Activated CD4-positive, alpha-beta memory T cell treated with anti-CD3 and anti-CD28 coated beads for 36 hours (primary cell): ENCODE data around the gene DECR2. TPM values are rescaled to one million over a fixed set of nuclear protein-coding genes. Genes with fewer than 3 reads are reported as not detected.
"Not testable (repeated sequence)": the region's sequence is repeated elsewhere in the genome, so short reads cannot be mapped to it uniquely, and the experiment has no call there.

Experiments
- CTCF ChIA-PET: fragments of 350-600 bp; sonication (Branson Sonifier 250); formaldehyde crosslinking; loops from one replicate; lab custom pipeline; 2021; ENCODE audit warnings: antibody characterized with exemption, inconsistent platforms; lab: Charles Lee
- POLR2A ChIA-PET: fragments of 350-600 bp; sonication (Branson Sonifier 250); formaldehyde crosslinking; loops from one replicate; lab custom pipeline; 2021; ENCODE audit warnings: antibody characterized with exemption; lab: Charles Lee
- DNase-seq: peaks from one replicate; pipeline ENCODE4 v3.0.0-alpha.2; 2020
- H3K27ac Mint-ChIP-seq: one replicate; pipeline ENCODE4 v1.8.0; 2021; ENCODE audit warnings: mixed read lengths
- H3K27me3 Mint-ChIP-seq: one replicate; pipeline ENCODE4 v1.8.0; 2021; ENCODE audit warnings: mixed read lengths
- H3K36me3 Mint-ChIP-seq: one replicate; pipeline ENCODE4 v1.8.0; 2021; ENCODE audit warnings: mixed read lengths
- H3K4me1 Mint-ChIP-seq: one replicate; pipeline ENCODE4 v1.8.0; 2021; ENCODE audit warnings: low read depth, mixed read lengths
- H3K4me3 Mint-ChIP-seq: one replicate; pipeline ENCODE4 v1.8.0; 2021; ENCODE audit warnings: mild to moderate bottlenecking, mixed read lengths
- H3K9me3 Mint-ChIP-seq: one replicate; pipeline ENCODE4 v1.8.0; 2021; ENCODE audit warnings: mixed read lengths
- intact Hi-C: fragments of 100-400 bp; cut with micrococcal nuclease; formaldehyde crosslinking; loops from one replicate; pipeline ENCODE4 v1.15.1; 2023
- total RNA-seq, 2 experiments: library from RNA; stranded (reverse); gene quantifications; one replicate each; pipeline ENCODE4 v1.2.3, GENCODE V29; 2021

The DECR2 gene
- total RNA-seq, 2 experiments from 2014 or later, result 8.5 to 8.8 TPM

GRCh38 chr16:381789-382717 lies 19.6 kb upstream of the DECR2 start, which contains the start of gene PGAP6:
PGAP6 (minus strand) TSS chr16:381978; CDS start chr16:381821, 157 bp downstream.
- H3K4me3 Mint-ChIP-seq, result peak within 1 kb of the TSS; percentile 78
- H3K9me3 Mint-ChIP-seq, result no peaks in the 10 kb centered on the region
- intact Hi-C loops, result no loop called here
- no peaks in the 10 kb centered on the region for H3K36me3 Mint-ChIP-seq
- H3K27me3 Mint-ChIP-seq, result no peaks in the 10 kb centered on the region
- peak; percentile 73 for DNase-seq
- H3K27ac Mint-ChIP-seq, result no peak within 1 kb of the TSS
- H3K4me1 Mint-ChIP-seq, result peaks cover 22% of the 10 kb centered on the region
- ChIA-PET POLR2A (interaction anchor here (1.1 to 1.2 kb wide), 2 partner anchors 143 to 254 kb away, joined by 3 read pairs; partner anchors contain the start of gene METTL26), CTCF (interaction anchor here (0.9 to 3.5 kb wide), 5 partner anchors 10 to 285 kb away, joined by 3 to 10 read pairs (median 3); partner anchors contain the start of gene DECR2)

- H3K4me3 Mint-ChIP-seq, result peak overlapping the region; percentile 78
- DNase-seq, result peak; percentile 79
- no peaks in the 10 kb centered on the region for H3K9me3 Mint-ChIP-seq
- peaks cover 22% of the 10 kb centered on the region for H3K4me1 Mint-ChIP-seq
- CTCF ChIA-PET, result interaction anchor here (1.0 to 3.5 kb wide), 3 partner anchors 8 to 42 kb away, joined by 3 to 10 read pairs (median 3); partner anchors contain the start of genes DECR2 and RAB11FIP3
- intact Hi-C loops, result no loop called here
- no peaks in the 10 kb centered on the region for H3K36me3 Mint-ChIP-seq
- POLR2A ChIA-PET, result interaction anchor here (0.7 to 1.2 kb wide), 3 partner anchors 9 to 253 kb away, joined by 3 read pairs; partner anchors contain the start of gene METTL26
- H3K27me3 Mint-ChIP-seq, result no peaks in the 10 kb centered on the region
- H3K27ac Mint-ChIP-seq, result peak overlapping the region; percentile 3
Observed at GRCh38 chr16:383326-384051, 18.2 kb upstream of the DECR2 start.

GRCh38 chr16:386641-387156 lies 15.0 kb upstream of the DECR2 start:
- no peaks in the 10 kb centered on the region for H3K27me3 Mint-ChIP-seq
- H3K9me3 Mint-ChIP-seq, result no peaks in the 10 kb centered on the region
- intact Hi-C loops, result no loop called here
- no peaks in the 10 kb centered on the region for H3K36me3 Mint-ChIP-seq
- DNase-seq, result no peak
- ChIA-PET POLR2A (interaction anchor here (0.7 kb wide), 1 partner anchor 18 kb away, joined by 3 read pairs; no protein-coding TSS in a partner anchor), CTCF (no interaction called here)
- peaks cover 12% of the 10 kb centered on the region for H3K4me1 Mint-ChIP-seq
- no peak overlapping the region for H3K4me3 Mint-ChIP-seq
- no peak overlapping the region for H3K27ac Mint-ChIP-seq

- CTCF ChIA-PET, H3K4me3 Mint-ChIP-seq, H3K9me3 Mint-ChIP-seq, H3K27ac Mint-ChIP-seq, H3K27me3 Mint-ChIP-seq, POLR2A ChIA-PET, intact Hi-C loops, H3K36me3 Mint-ChIP-seq, DNase-seq: not testable (repeated sequence)
- peaks cover 18% of the 10 kb centered on the region for H3K4me1 Mint-ChIP-seq
Observed at GRCh38 chr16:387761-388666, 13.7 kb upstream of the DECR2 start.

- no peak for DNase-seq
- CTCF ChIA-PET, result no interaction called here
- H3K36me3 Mint-ChIP-seq, result no peaks in the 10 kb centered on the region
- intact Hi-C loops, result no loop called here
- peaks cover 12% of the 10 kb centered on the region for H3K4me1 Mint-ChIP-seq
- no peak overlapping the region for H3K4me3 Mint-ChIP-seq
- H3K9me3 Mint-ChIP-seq, result peaks cover 5% of the 10 kb centered on the region
- no peak overlapping the region for H3K27ac Mint-ChIP-seq
- H3K27me3 Mint-ChIP-seq, result no peaks in the 10 kb centered on the region
- POLR2A ChIA-PET, result no interaction called here
Observed at GRCh38 chr16:389352-389751, 12.3 kb upstream of the DECR2 start.

GRCh38 chr16:391885-392335 lies 9.8 kb upstream of the DECR2 start:
- ChIA-PET POLR2A (interaction anchor here (1.1 to 1.4 kb wide), 3 partner anchors 9 to 134 kb away, joined by 3 to 7 read pairs (median 4); partner anchors contain the start of gene DECR2), CTCF (interaction anchor here (0.6 to 2.2 kb wide), 11 partner anchors 10 to 394 kb away, joined by 3 to 10 read pairs (median 4); partner anchors contain the start of genes CAPN15, DECR2, PGAP6 and RAB11FIP3)
- peak; percentile 90 for DNase-seq
- intact Hi-C loops, result loop anchor here (5.0 kb wide), 3 partner anchors 95 to 215 kb away; partner anchors contain the start of gene CAPN15
- Mint-ChIP-seq H3K36me3 (no peaks in the 10 kb centered on the region), H3K9me3 (peaks cover 5% of the 10 kb centered on the region), H3K4me1 (peaks cover 20% of the 10 kb centered on the region), H3K27me3 (no peaks in the 10 kb centered on the region), H3K4me3 (no peak overlapping the region), H3K27ac (peak overlapping the region; percentile 54)

GRCh38 chr16:392450-393030 lies 9.1 kb upstream of the DECR2 start:
- intact Hi-C loops, result loop anchor here (5.0 kb wide), 3 partner anchors 95 to 215 kb away; partner anchors contain the start of gene CAPN15
- H3K4me3 Mint-ChIP-seq, result no peak overlapping the region
- no peaks in the 10 kb centered on the region for H3K36me3 Mint-ChIP-seq
- DNase-seq, result peak; percentile 56
- H3K4me1 Mint-ChIP-seq, result peaks cover 20% of the 10 kb centered on the region
- ChIA-PET POLR2A (interaction anchor here (0.7 to 1.4 kb wide), 4 partner anchors 9 to 134 kb away, joined by 3 to 7 read pairs (median 5); partner anchors contain the start of gene DECR2), CTCF (interaction anchor here (0.6 to 2.2 kb wide), 12 partner anchors 9 to 393 kb away, joined by 3 to 10 read pairs (median 4); partner anchors contain the start of genes CAPN15, DECR2, PGAP6 and RAB11FIP3)
- peaks cover 5% of the 10 kb centered on the region for H3K9me3 Mint-ChIP-seq
- peak overlapping the region; percentile 54 for H3K27ac Mint-ChIP-seq
- no peaks in the 10 kb centered on the region for H3K27me3 Mint-ChIP-seq

- CTCF ChIA-PET, result no interaction called here
- DNase-seq, result no peak
- Mint-ChIP-seq H3K4me3 (peak overlapping the region; percentile 79), H3K36me3 (no peaks in the 10 kb centered on the region), H3K27me3 (no peaks in the 10 kb centered on the region), H3K4me1 (peaks cover 36% of the 10 kb centered on the region), H3K9me3 (peaks cover 5% of the 10 kb centered on the region), H3K27ac (peak overlapping the region; percentile 33)
- intact Hi-C loops, result no loop called here
- POLR2A ChIA-PET, result no interaction called here
Observed at GRCh38 chr16:396199-396598, 5.5 kb upstream of the DECR2 start.

- H3K27me3 Mint-ChIP-seq, result no peaks in the 10 kb centered on the region
- H3K4me1 Mint-ChIP-seq, result peaks cover 36% of the 10 kb centered on the region
- POLR2A ChIA-PET, result no interaction called here
- DNase-seq, result no peak
- CTCF ChIA-PET, result no interaction called here
- no peak overlapping the region for H3K27ac Mint-ChIP-seq
- peak overlapping the region; percentile 79 for H3K4me3 Mint-ChIP-seq
- H3K9me3 Mint-ChIP-seq, result peaks cover 5% of the 10 kb centered on the region
- intact Hi-C loops, result no loop called here
- H3K36me3 Mint-ChIP-seq, result no peaks in the 10 kb centered on the region
Observed at GRCh38 chr16:396605-397004, 5.1 kb upstream of the DECR2 start.

- DNase-seq, result peak; percentile 41
- H3K27me3 Mint-ChIP-seq, result no peaks in the 10 kb centered on the region
- intact Hi-C loops, result no loop called here
- peaks cover under 1% of the 10 kb centered on the region for H3K9me3 Mint-ChIP-seq
- H3K4me1 Mint-ChIP-seq, result peaks cover 33% of the 10 kb centered on the region
- ChIA-PET POLR2A (no interaction called here), CTCF (no interaction called here)
- H3K4me3 Mint-ChIP-seq, result peak within 1 kb of the TSS; percentile 79
- no peaks in the 10 kb centered on the region for H3K36me3 Mint-ChIP-seq
- peak within 1 kb of the TSS; percentile 33 for H3K27ac Mint-ChIP-seq
Observed at GRCh38 chr16:397135-397661, 4.5 kb upstream of the DECR2 start, which contains the start of gene NME4. NME4 (plus strand) TSS chr16:397199; CDS start chr16:397223, 24 bp downstream.
